ENCODE measurements around the gene ALDH5A1. TPM values are rescaled to one million over a fixed set of nuclear protein-coding genes. Genes with fewer than 3 reads are reported as not detected.
A peak's percentile ranks its signal among the peaks of the same experiment; 100 is the strongest.
"Not testable (repeated sequence)": the region's sequence is repeated elsewhere in the genome, so short reads cannot be mapped to it uniquely, and the experiment has no call there.

The ALDH5A1 gene
- total RNA-seq, 1 donor from 2014 or later: 0.53 TPM

DNA sequence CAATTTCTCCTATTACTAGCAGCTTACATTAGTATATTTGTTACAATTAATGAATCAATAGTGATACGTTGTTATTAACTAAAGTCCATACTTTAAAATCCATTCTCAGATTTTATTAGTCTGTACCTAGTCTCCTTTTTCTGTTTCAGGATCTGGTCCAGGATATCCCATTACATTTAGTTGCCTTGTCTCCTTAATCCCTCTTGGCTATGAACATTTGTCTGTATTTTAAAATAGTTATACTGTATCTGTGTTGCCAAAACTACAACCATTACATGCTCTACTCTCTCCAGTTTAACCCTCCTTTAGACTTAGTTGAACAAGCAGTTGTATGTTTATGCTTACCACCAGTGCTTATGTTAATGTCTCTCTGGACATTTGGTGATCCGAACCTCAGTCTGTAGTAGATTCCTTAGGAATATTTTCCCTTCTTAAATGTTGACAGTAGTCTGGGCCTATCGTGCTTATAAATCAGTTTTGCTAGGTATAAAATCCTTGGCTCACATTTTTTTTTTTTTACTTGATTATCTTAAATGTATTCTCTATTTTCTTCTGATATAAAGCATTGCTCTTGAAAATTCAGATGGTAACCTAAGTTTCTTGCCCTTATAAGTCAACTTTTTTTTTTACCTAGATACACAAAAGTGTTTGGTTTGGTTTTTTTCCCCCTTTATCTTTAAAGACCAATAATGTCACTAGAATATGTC lies 12.2 kb downstream of the ALDH5A1 start:
- Histone ChIP-seq H3K27me3 (ENCODE audit: control insufficient read depth, insufficient read depth, low read length) (no peaks in the 10 kb centered on the region), H3K4me3 (ENCODE audit: low read depth, low read length) (no peak overlapping the region), H3K36me3 (ENCODE audit: control insufficient read depth, insufficient read depth, low read length) (no peaks in the 10 kb centered on the region)
- DNase-seq (ENCODE audit: low read depth) (no peak), FAIRE-seq (no peak)
- TF ChIP-seq, protein P1, sequence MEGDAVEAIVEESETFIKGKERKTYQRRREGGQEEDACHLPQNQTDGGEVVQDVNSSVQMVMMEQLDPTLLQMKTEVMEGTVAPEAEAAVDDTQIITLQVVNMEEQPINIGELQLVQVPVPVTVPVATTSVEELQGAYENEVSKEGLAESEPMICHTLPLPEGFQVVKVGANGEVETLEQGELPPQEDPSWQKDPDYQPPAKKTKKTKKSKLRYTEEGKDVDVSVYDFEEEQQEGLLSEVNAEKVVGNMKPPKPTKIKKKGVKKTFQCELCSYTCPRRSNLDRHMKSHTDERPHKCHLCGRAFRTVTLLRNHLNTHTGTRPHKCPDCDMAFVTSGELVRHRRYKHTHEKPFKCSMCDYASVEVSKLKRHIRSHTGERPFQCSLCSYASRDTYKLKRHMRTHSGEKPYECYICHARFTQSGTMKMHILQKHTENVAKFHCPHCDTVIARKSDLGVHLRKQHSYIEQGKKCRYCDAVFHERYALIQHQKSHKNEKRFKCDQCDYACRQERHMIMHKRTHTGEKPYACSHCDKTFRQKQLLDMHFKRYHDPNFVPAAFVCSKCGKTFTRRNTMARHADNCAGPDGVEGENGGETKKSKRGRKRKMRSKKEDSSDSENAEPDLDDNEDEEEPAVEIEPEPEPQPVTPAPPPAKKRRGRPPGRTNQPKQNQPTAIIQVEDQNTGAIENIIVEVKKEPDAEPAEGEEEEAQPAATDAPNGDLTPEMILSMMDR (IDR thresholded peaks at IDR 0.05; ENCODE audit: insufficient read depth, low read length, severe bottlenecking): no peak

- not testable (repeated sequence) for H3K36me3 ChIP-seq (ENCODE audit: control insufficient read depth, insufficient read depth, low read length); FAIRE-seq; DNase-seq (ENCODE audit: low read depth); H3K4me3 ChIP-seq (ENCODE audit: low read depth, low read length); H3K27me3 ChIP-seq (ENCODE audit: control insufficient read depth, insufficient read depth, low read length)
These were observed 17.2 kb downstream of the ALDH5A1 start for GRCh38 chr6:24511976-24512375.

GRCh38 chr6:24513602-24514001 lies 18.8 kb downstream of the ALDH5A1 start:
- no peak for FAIRE-seq
- TF ChIP-seq, protein P1 (IDR thresholded peaks at IDR 0.05; ENCODE audit: insufficient read depth, low read length, severe bottlenecking): no peak
- Histone ChIP-seq H3K4me3 (ENCODE audit: low read depth, low read length) (no peak overlapping the region), H3K27me3 (ENCODE audit: control insufficient read depth, insufficient read depth, low read length) (no peaks in the 10 kb centered on the region), H3K36me3 (ENCODE audit: control insufficient read depth, insufficient read depth, low read length) (no peaks in the 10 kb centered on the region)
- DNase-seq (ENCODE audit: low read depth): no peak

- no peak for FAIRE-seq
- H3K27me3 ChIP-seq (ENCODE audit: control insufficient read depth, insufficient read depth, low read length): no peaks in the 10 kb centered on the region
- no peak for DNase-seq (ENCODE audit: low read depth)
- TF ChIP-seq, protein P1 (IDR thresholded peaks at IDR 0.05; ENCODE audit: insufficient read depth, low read length, severe bottlenecking): no peak
- H3K36me3 ChIP-seq (ENCODE audit: control insufficient read depth, insufficient read depth, low read length): no peaks in the 10 kb centered on the region
- no peak overlapping the region for H3K4me3 ChIP-seq (ENCODE audit: low read depth, low read length)
These were observed 23.1 kb downstream of the ALDH5A1 start for GRCh38 chr6:24517659-24518543.

DNA sequence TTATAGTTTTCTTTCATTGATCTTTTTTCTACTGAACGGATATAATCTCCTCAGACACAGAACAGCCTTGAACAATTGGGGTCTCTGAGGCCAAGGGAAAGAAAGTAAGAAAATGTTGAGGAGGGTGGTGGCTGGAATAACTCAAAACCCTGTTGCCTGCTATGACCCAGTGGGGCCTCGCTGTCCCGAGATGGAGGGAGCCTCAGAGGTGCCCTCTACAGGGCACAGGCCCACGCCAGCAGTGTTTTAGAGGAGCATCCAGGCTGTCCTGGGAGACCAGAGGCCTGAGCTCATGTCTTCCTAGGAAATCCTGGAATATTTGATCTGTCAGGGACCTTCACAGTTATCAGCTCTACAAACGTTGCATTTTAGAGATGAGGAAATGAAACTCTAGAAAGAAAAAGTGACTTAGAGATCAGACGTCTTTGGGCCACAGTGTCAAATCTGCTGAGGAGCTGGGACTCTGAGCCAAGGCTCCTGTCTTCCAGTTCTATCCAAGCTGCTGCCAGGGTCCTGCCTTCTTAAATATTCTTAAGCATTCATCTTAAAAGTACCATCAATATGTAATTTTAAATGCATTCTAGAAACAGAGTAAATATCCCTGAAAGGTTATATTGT lies 26.3 kb downstream of the ALDH5A1 start:
- FAIRE-seq (no peak), DNase-seq (ENCODE audit: low read depth) (peak; percentile 27)
- TF ChIP-seq, protein P1 (IDR thresholded peaks at IDR 0.05; ENCODE audit: insufficient read depth, low read length, severe bottlenecking): peak; percentile 89
- no peaks in the 10 kb centered on the region for H3K27me3 ChIP-seq (ENCODE audit: control insufficient read depth, insufficient read depth, low read length)
- H3K4me3 ChIP-seq (ENCODE audit: low read depth, low read length): no peak overlapping the region
- no peaks in the 10 kb centered on the region for H3K36me3 ChIP-seq (ENCODE audit: control insufficient read depth, insufficient read depth, low read length)

Measured in bronchial epithelial cell (primary cell).